AG04450 (cell line): ENCODE data around the gene RIGI. TPM values are rescaled to one million over a fixed set of nuclear protein-coding genes. Genes with fewer than 3 reads are reported as not detected.
"Not testable (repeated sequence)": the region's sequence is repeated elsewhere in the genome, so short reads cannot be mapped to it uniquely, and the experiment has no call there.

Source experiments
- CTCF ChIA-PET: fragments of 300-600, 350-600 bp; formaldehyde crosslinking; extraction: SDS; loops from one replicate; lab custom pipeline; 2022; ENCODE audit warnings: antibody characterized with exemption, inconsistent platforms; lab: Charles Lee
- POLR2A ChIA-PET: fragments of 350-600 bp; formaldehyde crosslinking; extraction: SDS; loops from one replicate; lab custom pipeline; 2021; ENCODE audit warnings: antibody characterized with exemption, inconsistent platforms; lab: Yijun Ruan, JAX
- DNase-seq: peaks from one replicate; pipeline ENCODE4 v3.0.0-alpha.2; 2011; ENCODE audit warnings: low read depth, low spot score
- H3K27ac ChIP-seq: one replicate; pipeline ENCODE4 v1.5.1; 2012; ENCODE audit warnings: low read depth, low read length, control low read depth
- H3K27me3 ChIP-seq: one replicate; pipeline ENCODE4 v1.6.0; 2012; ENCODE audit warnings: low read length; ENCODE audit not compliant: control insufficient read depth, insufficient read depth
- H3K4me3 ChIP-seq: 2 replicates; pipeline ENCODE4 v1.5.1; 2011; ENCODE audit warnings: mild to moderate bottlenecking, low read depth, low read length, control low read depth
- H3K9me3 ChIP-seq: 2 replicates; pipeline ENCODE4 v1.5.1; 2012; ENCODE audit warnings: low read length; ENCODE audit not compliant: control insufficient read depth, insufficient read depth
- CTCF ChIP-seq: IDR thresholded peaks from 2 replicates; pipeline ENCODE4 v1.5.1; 2011; ENCODE audit warnings: low read depth, low read length, control low read depth, inconsistent platforms
- polyA plus RNA-seq: library from polyadenylated mRNA; depleted of rRNA; stranded (reverse); fragments of >200 nt; gene quantifications from 2 replicates; pipeline ENCODE4 v1.2.3, GENCODE V29; 2011

Gene RIGI
- polyA plus RNA-seq, 1 experiment = 11.1 TPM

GRCh38 chr9:32533816-32534215, 7.8 kb upstream of the RIGI start:
- Histone ChIP-seq H3K9me3 (no peaks in the 10 kb centered on the region), H3K27ac (no peak overlapping the region), H3K27me3 (no peaks in the 10 kb centered on the region), H3K4me3 (no peak overlapping the region)
- CTCF ChIA-PET = interaction anchor here (1.4 kb wide), 1 partner anchor 435 kb away, joined by 3 read pairs; no protein-coding TSS in a partner anchor
- TF ChIP-seq CTCF = no peak
- POLR2A ChIA-PET = no interaction called here
- DNase-seq = no peak

DNA sequence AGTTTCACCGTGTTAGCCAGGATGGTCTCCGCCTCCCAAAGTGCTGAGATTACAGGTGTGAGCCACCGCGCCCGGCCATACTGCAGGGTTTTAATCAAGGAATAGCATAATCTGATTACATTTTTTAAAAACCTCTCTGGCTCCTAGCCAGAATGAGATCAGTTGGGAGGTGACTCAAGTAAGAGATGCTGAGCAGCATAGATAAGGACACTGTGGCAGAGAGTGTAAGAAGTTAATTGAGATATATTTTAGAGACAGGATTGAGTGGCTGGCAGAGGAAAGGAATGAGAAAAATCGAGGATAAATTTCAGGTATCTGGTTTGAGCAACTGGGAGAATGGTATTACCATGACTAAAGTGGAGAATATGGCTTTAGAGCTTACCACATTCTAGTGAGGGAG, 7.3 kb upstream of the RIGI start:
- no peaks in the 10 kb centered on the region for H3K27me3 ChIP-seq
- H3K9me3 ChIP-seq = no peaks in the 10 kb centered on the region
- H3K27ac ChIP-seq = no peak overlapping the region
- no peak for DNase-seq
- ChIA-PET POLR2A (no interaction called here), CTCF (interaction anchor here (0.7 to 1.4 kb wide), 3 partner anchors 46 to 435 kb away, joined by 3 to 7 read pairs (median 3); no protein-coding TSS in a partner anchor)
- no peak for TF ChIP-seq CTCF
- H3K4me3 ChIP-seq = no peak overlapping the region

DNA sequence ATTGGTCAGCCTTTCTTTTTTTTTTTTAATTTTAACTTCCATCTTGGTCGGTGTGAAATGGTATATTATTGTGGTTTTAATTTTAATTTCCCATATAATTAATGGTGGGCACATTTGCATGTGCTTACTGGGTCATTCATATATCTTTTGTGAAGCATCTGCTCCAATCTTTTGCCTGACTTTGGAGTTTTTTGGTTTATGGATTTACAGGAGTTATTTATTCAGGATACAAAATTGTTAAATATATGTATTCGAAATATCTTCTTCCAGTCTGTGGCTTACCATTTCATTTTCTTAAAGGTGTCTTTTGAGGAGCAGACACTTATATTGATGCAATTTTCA, 682 bp upstream of the RIGI start:
- H3K27me3 ChIP-seq = no peaks in the 10 kb centered on the region
- no peak for TF ChIP-seq CTCF
- DNase-seq = no peak
- H3K9me3 ChIP-seq = no peaks in the 10 kb centered on the region
- ChIA-PET CTCF (interaction anchor here (0.6 to 3.8 kb wide), 9 partner anchors 13 to 1325 kb away, joined by 3 to 63 read pairs (median 6); no protein-coding TSS in a partner anchor), POLR2A (interaction anchor here (0.6 to 2.5 kb wide), 2 partner anchors 25 to 124 kb away, joined by 5 to 17 read pairs; partner anchors contain the start of genes SMIM27 and TOPORS)
- H3K4me3 ChIP-seq = peak overlapping the region; percentile 84
- no peak overlapping the region for H3K27ac ChIP-seq

- TF ChIP-seq CTCF = no peak
- CTCF ChIA-PET = interaction anchor here (1.0 to 3.8 kb wide), 14 partner anchors 14 to 148 kb away, joined by 3 to 63 read pairs (median 5); partner anchors contain the start of gene NDUFB6
- DNase-seq = no peak
- peak overlapping the region; percentile 84 for H3K4me3 ChIP-seq
- peaks cover 3% of the 10 kb centered on the region; the same call in 1 of the 2 replicates for H3K9me3 ChIP-seq
- H3K27me3 ChIP-seq = no peaks in the 10 kb centered on the region
- POLR2A ChIA-PET = interaction anchor here (0.6 to 2.5 kb wide), 4 partner anchors 26 to 499 kb away, joined by 3 to 17 read pairs (median 6); partner anchors contain the start of genes DNAJA1, SMIM27 and TOPORS
- peak overlapping the region; percentile 73 for H3K27ac ChIP-seq
Measured at GRCh38 chr9:32525709-32526030, 326 bp downstream of the RIGI start.

GRCh38 chr9:32524892-32525708, 896 bp downstream of the RIGI start:
- TF ChIP-seq CTCF = no peak
- no peak overlapping the region for H3K27ac ChIP-seq
- no peak for DNase-seq
- H3K27me3 ChIP-seq = no peaks in the 10 kb centered on the region
- ChIA-PET CTCF (interaction anchor here (1.0 to 3.8 kb wide), 12 partner anchors 15 to 147 kb away, joined by 3 to 63 read pairs (median 6); partner anchors contain the start of gene NDUFB6), POLR2A (interaction anchor here (0.8 to 2.5 kb wide), 3 partner anchors 26 to 500 kb away, joined by 3 to 17 read pairs (median 8); partner anchors contain the start of genes DNAJA1, SMIM27 and TOPORS)
- H3K9me3 ChIP-seq = peaks cover 4% of the 10 kb centered on the region; the same call in 1 of the 2 replicates
- peak overlapping the region; percentile 84 for H3K4me3 ChIP-seq

DNA sequence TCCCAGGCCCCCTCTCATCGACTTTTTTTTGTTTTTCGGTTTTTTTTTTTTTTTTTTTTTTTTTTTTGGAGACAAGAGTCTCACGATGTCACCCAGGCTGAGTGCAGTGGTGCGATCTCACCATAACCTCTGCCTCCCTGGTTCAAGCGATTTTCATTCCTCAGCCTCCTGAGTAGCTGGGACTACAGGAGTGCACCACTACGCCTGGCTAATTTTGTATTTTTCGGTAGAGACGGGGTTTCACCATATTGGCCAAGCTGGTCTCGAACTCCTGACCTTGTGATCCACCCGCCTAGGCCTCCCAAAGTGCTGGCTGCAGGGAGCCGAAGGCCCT, 1.5 kb downstream of the RIGI start:
- H3K4me3 ChIP-seq = peak overlapping the region; percentile 84
- H3K27me3 ChIP-seq, H3K9me3 ChIP-seq, POLR2A ChIA-PET, DNase-seq, H3K27ac ChIP-seq: not testable (repeated sequence)
- CTCF ChIA-PET = interaction anchor here (1.4 to 3.8 kb wide), 4 partner anchors 18 to 146 kb away, joined by 3 to 63 read pairs (median 8); no protein-coding TSS in a partner anchor
